Vagina (tissue), 2 donors: ENCODE measurements around the gene MEIS1. TPM values are rescaled to one million over a fixed set of nuclear protein-coding genes. Genes with fewer than 3 reads are reported as not detected.

Experiments
- DNase-seq, 2 donors: peaks; one replicate each; pipeline ENCODE4 v3.0.0-alpha.2; 2017; ENCODE audit errors: extremely low spot score in 2 of 2
- H3K27ac ChIP-seq: fragments of 200-600 bp; sonication (generic); one replicate; pipeline ENCODE4 v1.5.1; 2019
- H3K27me3 ChIP-seq: fragments of 200-600 bp; sonication (generic); one replicate; pipeline ENCODE4 v1.5.1; 2019
- H3K36me3 ChIP-seq, 2 donors: fragments of 200-600 bp; sonication (generic); one replicate each; pipeline ENCODE4 v1.5.1; 2017 to 2019
- H3K4me1 ChIP-seq: fragments of 200-600 bp; sonication (generic); one replicate; pipeline ENCODE4 v1.5.1; 2019
- H3K4me3 ChIP-seq, 2 donors: fragments of 200-600 bp; sonication (generic); 1 replicate in 1 of 2; 2 replicates in 1 of 2; pipeline ENCODE4 v1.5.1; 2016 to 2019
- H3K9me3 ChIP-seq: fragments of 200-600 bp; sonication (generic); one replicate; pipeline ENCODE4 v1.5.1; 2019
- CTCF ChIP-seq, 3 experiments: fragments of 450-650 bp in 2 of 3; fragments of 200-600 bp in 1 of 3; sonication (generic) in 1 of 3; IDR thresholded peaks; one replicate each; pipeline ENCODE4 v1.5.1; 2017 to 2019; ENCODE audit warnings: antibody characterized with exemption in 3 of 3, mild to moderate bottlenecking in 2 of 3, moderate library complexity in 2 of 3
- POLR2A ChIP-seq, 2 donors: fragments of 450-650 bp; IDR thresholded peaks; one replicate each; pipeline ENCODE4 v1.6.1; 2017; ENCODE audit warnings: antibody characterized with exemption in 2 of 2, mild to moderate bottlenecking in 2 of 2, moderate library complexity in 2 of 2
- POLR2AphosphoS5 ChIP-seq, 2 donors: sonication (generic); formaldehyde crosslinking; IDR thresholded peaks; one replicate each; pipeline ENCODE4 v1.9.0; 2017; ENCODE audit warnings: antibody characterized with exemption in 2 of 2, mild to moderate bottlenecking in 2 of 2, low read depth in 1 of 2; ENCODE audit not compliant: insufficient read depth in 1 of 2
- intact Hi-C: fragments of 100-400 bp; cut with DNase I; formaldehyde crosslinking; loops from one replicate; pipeline ENCODE4 v1.15.1; 2023
- total RNA-seq: library from RNA; depleted of rRNA; stranded (reverse); fragments of >200 nt; gene quantifications from one replicate; pipeline ENCODE4 v1.2.3, GENCODE V29; 2016

Gene MEIS1
- total RNA-seq, 1 donor from 2014 or later: 80.5 TPM

DNA sequence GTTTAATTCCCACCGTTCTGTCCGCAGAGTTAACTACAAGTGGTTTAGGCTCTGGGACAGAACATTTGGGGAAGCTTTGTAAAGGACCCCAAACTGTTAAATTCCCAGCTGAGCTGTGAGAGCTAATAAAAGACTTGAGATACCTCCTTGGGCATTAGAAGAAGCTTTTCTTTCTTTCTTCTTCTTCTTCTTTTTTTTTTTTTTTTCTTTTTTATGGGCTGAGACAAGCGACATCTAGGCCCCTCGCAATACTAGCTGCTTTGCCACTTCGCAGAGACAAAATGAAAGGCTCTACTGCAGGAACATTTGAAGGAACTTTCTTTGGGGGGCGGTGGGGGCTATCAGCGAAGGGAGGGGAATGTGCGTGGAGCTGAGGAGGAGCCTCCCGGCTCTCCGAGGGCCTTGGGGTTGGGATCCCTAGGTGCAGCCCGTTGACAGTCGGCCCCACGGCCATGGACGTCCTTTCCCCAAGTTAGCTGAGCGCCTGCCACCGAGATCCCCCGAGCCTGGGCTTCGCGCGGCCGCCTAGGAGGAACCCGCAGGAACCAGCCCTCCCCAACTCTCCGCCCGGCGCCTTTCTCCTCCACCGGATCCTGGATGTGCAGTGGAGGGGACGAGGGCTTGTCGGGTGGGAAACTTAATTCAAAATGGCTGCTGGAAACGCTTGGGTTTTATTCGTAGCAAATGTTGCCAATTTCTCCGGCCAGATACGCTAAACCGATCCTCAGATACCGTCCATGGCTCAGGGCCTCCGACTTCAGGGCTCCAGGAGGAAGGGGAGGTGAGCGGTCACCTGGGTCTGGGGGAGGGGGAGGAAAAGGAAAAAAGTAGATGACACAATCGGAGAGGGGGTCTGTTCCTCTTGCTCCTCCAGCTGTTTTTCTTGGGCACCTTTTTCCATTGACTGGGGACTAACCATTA lies 4.2 kb downstream of the MEIS1 start:
- intact Hi-C loops: loop anchor here (2.0 kb wide), 1 partner anchor 256 kb away; no protein-coding TSS in a partner anchor
- no peak for DNase-seq

DNA sequence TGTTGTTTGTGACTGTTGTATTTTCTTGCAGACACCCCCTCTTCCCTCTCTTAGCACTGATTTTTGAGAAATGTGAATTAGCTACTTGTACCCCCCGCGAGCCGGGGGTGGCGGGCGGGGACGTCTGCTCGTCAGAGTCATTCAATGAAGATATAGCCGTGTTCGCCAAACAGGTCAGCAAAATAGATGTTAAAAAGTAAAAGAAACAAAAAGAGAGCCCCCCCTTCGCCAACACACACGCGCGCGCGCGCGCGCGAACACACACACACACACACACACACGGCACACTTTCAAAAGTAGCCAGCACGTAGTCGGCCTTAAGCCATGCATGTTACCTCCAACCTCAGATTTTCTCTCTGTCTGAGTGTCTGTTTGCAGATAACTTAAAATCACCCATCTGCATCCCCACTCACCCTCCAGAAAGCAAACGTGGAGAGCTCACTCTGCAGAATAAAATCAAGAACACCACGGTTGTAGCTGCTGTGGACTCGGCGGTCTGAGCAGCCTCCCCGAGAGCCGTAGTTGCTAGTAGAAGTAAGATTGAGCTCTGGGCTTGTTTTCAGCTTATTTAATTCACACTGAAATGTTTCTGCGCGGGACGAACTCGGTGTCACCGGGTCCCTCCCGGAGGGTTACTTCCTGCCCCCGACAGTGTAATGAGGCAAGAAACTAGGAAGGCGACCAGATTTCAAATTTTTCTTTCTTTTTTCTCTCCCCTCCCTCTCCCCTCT lies 5.1 kb downstream of the MEIS1 start:
- peaks cover 0 to 10% of the 10 kb centered on the region in 2 donors for H3K36me3 ChIP-seq
- no peaks in the 10 kb centered on the region for H3K27me3 ChIP-seq
- intact Hi-C loops: loop anchor here (2.0 kb wide), 2 partner anchors 139 to 255 kb away; no protein-coding TSS in a partner anchor
- H3K9me3 ChIP-seq: no peaks in the 10 kb centered on the region
- TF ChIP-seq CTCF (IDR thresholded peaks at IDR 0.05): no peak
- TF ChIP-seq POLR2A (IDR thresholded peaks at IDR 0.05): no peak
- TF ChIP-seq POLR2AphosphoS5 (IDR thresholded peaks at IDR 0.05; ENCODE audit: insufficient read depth in 1 of 2, low read depth in 1 of 2): no peak
- peak overlapping the region; percentile 72 to 77 for H3K4me3 ChIP-seq
- H3K4me1 ChIP-seq: peaks cover 18% of the 10 kb centered on the region
- peak overlapping the region; percentile 98 for H3K27ac ChIP-seq
- no peak for DNase-seq

More for the DNA sequence above, 4.2 kb downstream of the MEIS1 start:
- peak overlapping the region; percentile 98 for H3K27ac ChIP-seq
- peaks cover 0 to 10% of the 10 kb centered on the region in 2 donors for H3K36me3 ChIP-seq
- no peak for TF ChIP-seq CTCF (IDR thresholded peaks at IDR 0.05)
- TF ChIP-seq POLR2AphosphoS5 (IDR thresholded peaks at IDR 0.05; ENCODE audit: insufficient read depth in 1 of 2, low read depth in 1 of 2): peak in 1 of 2 donors; percentile 57
- no peak for TF ChIP-seq POLR2A (IDR thresholded peaks at IDR 0.05)
- peaks cover 18% of the 10 kb centered on the region for H3K4me1 ChIP-seq
- H3K9me3 ChIP-seq: no peaks in the 10 kb centered on the region
- H3K27me3 ChIP-seq: no peaks in the 10 kb centered on the region
- H3K4me3 ChIP-seq: peak overlapping the region; percentile 72 to 77

GRCh38 chr2:66440708-66441497 lies 6.0 kb downstream of the MEIS1 start:
- TF ChIP-seq POLR2AphosphoS5 (IDR thresholded peaks at IDR 0.05; ENCODE audit: insufficient read depth in 1 of 2, low read depth in 1 of 2): no peak
- no peak for TF ChIP-seq CTCF (IDR thresholded peaks at IDR 0.05)
- no peak for TF ChIP-seq POLR2A (IDR thresholded peaks at IDR 0.05)

DNA sequence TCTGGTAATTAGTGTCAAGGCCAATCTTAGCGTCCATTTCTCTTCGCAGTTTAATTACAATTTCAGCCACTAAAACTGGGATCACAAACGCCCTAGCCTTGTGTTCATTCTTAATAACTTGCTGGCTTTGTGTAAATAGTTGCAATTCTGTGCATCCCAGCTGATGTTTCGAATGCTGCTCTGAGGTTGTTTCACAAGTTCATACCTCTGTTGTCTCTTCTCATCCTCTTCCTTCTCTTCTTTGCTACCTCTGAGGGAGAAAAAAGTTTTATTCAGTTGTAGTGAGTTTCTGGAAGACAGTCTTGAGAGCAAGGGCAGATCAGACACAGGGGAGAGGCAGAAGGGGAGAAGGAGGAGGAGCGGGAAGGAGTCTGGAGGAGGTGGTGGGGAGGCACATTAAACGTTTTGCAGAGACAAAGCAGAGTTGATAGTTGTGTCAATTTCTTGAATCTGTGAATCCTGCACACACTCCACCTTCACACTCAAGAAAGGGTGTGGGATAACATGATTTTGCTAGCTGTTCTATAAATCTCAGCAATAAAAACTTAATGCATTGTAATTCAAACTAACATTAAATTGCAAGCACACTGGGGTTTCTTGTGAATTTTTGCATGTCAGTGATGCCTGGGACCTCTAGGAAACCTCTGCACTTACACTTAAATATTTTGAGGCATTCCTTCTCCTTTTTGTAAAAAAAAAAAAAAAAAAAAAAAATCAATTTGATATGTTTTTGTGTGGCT lies 6.8 kb downstream of the MEIS1 start:
- TF ChIP-seq POLR2A (IDR thresholded peaks at IDR 0.05) (no peak), CTCF (IDR thresholded peaks at IDR 0.05) (no peak), POLR2AphosphoS5 (IDR thresholded peaks at IDR 0.05; ENCODE audit: insufficient read depth in 1 of 2, low read depth in 1 of 2) (no peak)
- Histone ChIP-seq H3K9me3 (no peaks in the 10 kb centered on the region), H3K4me3 (peak overlapping the region; percentile 72 to 77), H3K36me3 (peaks cover 0 to 10% of the 10 kb centered on the region in 2 donors), H3K4me1 (peaks cover 18% of the 10 kb centered on the region), H3K27ac (peak overlapping the region; percentile 98), H3K27me3 (no peaks in the 10 kb centered on the region)
- no peak for DNase-seq
- intact Hi-C loops: loop anchor here (2.0 kb wide), 1 partner anchor 137 kb away; no protein-coding TSS in a partner anchor

More at GRCh38 chr2:66440708-66441497, 6.0 kb downstream of the MEIS1 start:
- H3K4me1 ChIP-seq: peaks cover 18% of the 10 kb centered on the region
- H3K27me3 ChIP-seq: no peaks in the 10 kb centered on the region
- peaks cover 0 to 10% of the 10 kb centered on the region in 2 donors for H3K36me3 ChIP-seq
- H3K9me3 ChIP-seq: no peaks in the 10 kb centered on the region
- no peak for DNase-seq
- H3K4me3 ChIP-seq: peak overlapping the region; percentile 72 to 77
- intact Hi-C loops: loop anchor here (2.0 kb wide), 1 partner anchor 138 kb away; no protein-coding TSS in a partner anchor
- peak overlapping the region; percentile 98 for H3K27ac ChIP-seq
